Measurements from ENCODE around the gene CLDN6.
"Not testable (repeated sequence)": the region's sequence is repeated elsewhere in the genome, so short reads cannot be mapped to it uniquely, and the experiment has no call there.

CLDN6 gene, protein sequence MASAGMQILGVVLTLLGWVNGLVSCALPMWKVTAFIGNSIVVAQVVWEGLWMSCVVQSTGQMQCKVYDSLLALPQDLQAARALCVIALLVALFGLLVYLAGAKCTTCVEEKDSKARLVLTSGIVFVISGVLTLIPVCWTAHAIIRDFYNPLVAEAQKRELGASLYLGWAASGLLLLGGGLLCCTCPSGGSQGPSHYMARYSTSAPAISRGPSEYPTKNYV
- total RNA-seq: 0 reads per million in 2 donors

DNA sequence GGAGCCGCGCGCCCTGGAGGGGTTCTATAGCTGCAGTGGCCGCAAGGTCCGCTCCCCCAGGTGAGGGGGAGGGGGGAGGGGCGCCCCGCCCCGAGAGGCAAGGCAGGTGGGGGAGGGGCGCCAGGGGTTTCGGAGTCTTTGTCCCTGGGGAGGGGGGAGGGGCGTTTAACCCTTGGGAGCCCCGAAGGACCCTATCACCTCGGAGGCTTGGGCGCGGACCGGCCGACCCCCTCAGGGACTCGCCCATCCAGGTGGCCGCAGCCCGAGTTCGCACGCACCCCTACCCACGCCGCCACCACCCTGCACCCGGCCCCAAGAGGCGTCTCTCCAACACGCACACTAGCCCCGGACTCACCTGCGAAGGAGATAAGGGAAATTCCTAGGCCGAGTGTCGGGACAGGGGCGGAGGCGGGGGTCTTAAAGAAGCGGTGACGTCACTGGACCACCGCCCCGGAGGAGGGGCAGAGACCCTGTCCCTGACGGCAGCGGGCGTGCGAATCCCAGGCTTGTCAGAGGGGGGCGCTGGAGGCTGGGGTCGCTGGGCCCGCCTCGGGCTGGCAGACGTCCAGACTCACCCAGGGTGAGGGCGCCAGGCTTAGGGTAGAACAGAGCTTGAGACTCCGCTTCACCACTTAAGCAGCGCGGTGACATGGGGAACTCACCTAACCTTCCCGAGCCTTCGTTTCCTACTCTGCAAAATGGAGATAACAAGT lies at the start of gene CLDN6:
Gene CLDN6, minus strand, starts transcription at position 390 of the 713 bp plus-strand sequence. CDS start 2,162 bp downstream, outside the sequence.
- DNase-seq: no peak

- DNase-seq: no peak
Measured at GRCh38 chr16:3066440-3066748, 48.4 kb upstream of the CLDN6 start.

DNA sequence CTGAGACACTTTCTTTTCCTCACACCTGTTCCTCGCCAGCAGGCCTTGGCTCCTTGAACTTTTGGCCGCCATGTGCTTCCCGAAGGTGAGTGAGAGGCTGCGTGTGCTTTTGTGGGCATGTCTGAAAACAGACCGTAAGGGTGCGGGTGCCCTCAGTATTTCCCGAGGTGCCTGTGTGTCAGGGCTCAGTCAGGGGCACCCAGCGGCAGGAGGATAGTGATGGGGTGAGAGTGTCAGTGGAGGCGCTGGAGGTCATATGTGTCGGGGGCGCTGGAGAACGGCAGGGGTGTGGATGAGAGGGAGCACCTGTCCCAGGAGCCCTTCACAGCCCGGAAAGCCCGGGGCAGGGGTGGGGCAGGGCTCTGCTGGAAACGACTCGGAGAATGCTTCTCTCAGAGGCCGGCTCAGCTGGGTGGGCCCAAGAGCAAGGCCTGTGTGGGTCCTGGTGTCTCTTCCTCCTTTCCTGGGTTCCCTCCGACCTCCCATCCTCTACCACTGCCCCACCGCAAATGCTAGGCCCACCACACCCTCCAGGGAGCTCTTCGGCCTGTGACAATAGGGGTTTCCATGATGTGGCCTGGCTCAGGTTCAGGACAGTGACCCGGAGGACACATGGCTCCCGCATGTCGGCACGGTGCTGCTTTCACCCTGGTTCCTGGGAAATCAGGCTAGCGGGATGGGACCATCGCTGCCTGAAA lies 47.9 kb upstream of the CLDN6 start:
- DNase-seq: no peak

DNA sequence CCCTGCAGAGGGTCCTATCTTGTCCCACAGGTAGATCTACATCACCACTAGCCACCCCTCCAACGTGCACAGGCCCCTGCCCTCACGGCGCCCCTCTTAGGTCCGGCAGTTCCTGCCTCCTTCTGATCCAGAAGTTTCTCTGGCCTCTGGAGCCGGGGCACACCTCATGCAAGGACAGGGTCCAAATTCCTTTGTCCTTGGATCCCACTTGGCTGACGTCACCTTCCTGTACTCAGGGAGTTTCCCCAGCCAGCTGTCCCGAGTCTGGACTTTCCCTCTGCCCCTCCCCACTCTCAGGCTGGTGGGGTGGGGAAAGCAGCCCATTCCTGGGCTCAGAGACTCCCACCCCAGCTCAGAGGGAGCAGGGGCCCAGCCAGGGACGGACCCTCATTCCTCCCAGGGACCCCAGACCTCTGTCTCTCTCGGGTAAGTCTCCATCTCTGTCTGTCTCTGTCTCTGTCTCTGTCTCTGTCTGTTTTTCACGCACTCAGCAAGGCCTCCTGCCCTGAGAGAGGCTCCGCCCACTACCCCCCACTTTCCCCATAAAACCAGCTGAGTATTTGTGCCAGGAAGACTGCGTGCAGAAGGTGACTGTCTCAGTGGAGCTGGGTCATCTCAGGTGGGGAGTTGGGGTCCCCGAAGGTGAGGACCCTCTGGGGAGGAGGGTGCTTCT lies 47.2 kb upstream of the CLDN6 start, which contains the start of gene IL32:
Gene IL32, plus strand, starts transcription at position 572 of the 673 bp plus-strand sequence. CDS start 172 bp downstream, outside the sequence.
- peak; percentile 58 for DNase-seq

DNA sequence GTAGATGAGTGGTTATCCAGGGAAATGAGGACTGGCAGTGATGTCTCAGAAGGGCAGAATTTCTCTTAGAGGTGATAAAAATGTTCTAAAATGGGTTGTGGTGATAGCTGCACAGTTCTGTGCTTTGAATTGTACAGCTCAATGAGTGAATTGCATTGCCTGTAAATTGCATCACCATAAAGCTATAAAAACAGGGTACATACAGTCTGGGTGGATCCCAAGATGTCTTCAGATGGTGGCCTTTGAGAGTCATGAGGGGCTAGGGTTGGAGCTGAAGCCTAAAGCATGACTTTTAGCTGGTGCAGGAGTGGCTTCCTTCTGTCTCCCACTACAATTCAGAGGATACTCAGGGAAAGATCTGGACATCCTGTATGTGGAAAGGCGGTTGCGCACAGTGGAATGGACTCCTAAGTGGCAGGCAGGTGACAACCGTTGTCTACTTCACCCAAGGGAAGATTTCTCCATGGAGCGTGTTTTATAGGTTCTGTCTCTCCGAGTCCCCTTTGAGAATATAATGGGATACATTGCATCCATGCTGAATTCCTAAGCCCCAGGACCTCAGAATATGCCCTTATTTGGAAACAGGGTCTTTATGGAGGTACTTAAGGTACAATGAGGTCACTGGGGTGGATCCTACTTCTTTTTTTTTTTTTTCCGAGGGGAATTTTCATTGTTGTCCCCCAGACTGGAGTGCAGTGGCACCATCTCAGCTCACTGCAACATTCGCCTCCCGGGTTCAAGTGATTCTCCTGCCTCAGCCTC lies 45.8 kb upstream of the CLDN6 start:
- no peak for DNase-seq

- no peak for DNase-seq
Measured at GRCh38 chr16:3062553-3062952, 44.6 kb upstream of the CLDN6 start.

GRCh38 chr16:3060339-3061127 lies 42.5 kb upstream of the CLDN6 start:
- DNase-seq: no peak

GRCh38 chr16:3059723-3060242 lies 41.8 kb upstream of the CLDN6 start:
- DNase-seq: no peak

DNA sequence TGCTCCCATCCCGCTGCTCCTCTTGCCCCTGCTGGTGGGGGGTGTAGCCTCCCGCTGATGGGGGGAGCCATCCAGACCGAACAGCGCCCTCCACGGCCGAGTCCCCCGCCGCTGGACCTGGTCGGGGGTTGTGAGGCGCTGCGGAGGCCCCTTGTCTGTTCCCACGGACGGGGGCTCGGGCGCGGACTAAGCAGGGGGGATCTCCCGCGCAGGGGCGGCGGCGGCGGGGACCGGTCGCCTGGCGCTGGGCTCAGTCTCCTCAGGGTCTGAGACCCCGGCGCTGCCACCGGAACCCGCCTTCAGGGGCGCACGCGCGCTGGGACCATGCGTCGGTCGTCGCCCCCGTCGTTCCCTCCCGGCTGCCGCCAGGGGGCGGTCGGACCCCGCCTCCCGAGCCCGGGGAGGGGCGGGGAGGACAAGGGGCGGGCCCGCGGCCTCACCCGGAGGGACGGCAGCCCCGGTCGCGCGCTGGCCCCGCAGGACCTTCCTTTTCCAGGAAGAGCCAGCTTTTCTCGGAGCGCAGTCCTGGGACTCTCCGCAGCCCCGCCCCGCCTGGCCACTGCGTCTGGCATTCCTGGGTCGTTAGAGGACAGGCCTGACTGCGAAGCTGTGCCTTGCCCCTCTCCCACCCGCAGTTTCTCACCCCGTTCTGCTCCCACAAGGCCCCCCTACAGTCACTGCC lies 41.2 kb upstream of the CLDN6 start:
- DNase-seq: peak; percentile 82

- peak; percentile 44 for DNase-seq
Measured at GRCh38 chr16:3058139-3059030, 40.4 kb upstream of the CLDN6 start.

DNA sequence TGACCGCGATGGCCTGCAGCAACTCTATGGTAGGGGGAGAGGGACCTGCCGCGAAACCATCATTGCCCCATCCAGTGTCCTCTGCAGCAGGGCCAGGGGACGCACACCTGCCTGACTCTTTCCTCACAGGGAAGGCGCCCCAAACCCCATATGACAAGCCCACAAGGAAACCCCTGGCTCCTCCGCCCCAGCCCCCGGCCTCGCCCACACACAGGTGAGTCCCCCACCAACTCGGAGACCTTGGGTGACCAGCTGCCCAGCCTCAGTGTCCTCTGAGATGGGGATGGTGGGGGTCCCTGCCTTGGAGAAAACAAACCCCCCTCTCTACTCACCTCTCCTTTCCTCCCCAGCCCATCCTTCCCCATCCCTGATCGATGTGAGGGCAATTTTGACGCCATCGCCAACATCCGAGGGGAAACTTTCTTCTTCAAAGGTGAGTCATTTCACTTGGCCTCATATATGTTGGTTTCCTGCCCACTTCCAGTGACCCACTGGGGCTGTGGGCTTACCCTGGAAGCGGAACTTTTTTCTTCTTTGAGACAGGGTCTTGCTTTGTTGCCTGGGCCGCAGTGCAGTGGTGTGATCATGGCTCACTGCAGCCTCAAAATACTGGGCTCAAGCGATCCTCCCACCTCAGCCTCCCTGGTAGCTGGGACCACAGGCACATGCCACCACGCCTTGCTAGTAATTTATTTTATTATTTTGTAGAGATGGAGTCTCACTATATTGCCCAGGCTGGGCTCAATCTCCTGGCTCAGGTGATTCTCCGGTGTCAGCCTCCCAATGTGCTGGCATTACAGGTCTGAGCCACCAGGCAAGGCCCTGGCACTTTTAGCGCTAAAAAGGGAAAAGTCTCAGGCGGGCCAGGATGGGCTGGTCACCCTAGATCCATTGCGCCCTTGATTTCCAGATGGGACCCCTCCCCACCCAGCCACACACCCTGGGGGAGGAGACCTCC lies 39.5 kb upstream of the CLDN6 start:
- DNase-seq: no peak

DNA sequence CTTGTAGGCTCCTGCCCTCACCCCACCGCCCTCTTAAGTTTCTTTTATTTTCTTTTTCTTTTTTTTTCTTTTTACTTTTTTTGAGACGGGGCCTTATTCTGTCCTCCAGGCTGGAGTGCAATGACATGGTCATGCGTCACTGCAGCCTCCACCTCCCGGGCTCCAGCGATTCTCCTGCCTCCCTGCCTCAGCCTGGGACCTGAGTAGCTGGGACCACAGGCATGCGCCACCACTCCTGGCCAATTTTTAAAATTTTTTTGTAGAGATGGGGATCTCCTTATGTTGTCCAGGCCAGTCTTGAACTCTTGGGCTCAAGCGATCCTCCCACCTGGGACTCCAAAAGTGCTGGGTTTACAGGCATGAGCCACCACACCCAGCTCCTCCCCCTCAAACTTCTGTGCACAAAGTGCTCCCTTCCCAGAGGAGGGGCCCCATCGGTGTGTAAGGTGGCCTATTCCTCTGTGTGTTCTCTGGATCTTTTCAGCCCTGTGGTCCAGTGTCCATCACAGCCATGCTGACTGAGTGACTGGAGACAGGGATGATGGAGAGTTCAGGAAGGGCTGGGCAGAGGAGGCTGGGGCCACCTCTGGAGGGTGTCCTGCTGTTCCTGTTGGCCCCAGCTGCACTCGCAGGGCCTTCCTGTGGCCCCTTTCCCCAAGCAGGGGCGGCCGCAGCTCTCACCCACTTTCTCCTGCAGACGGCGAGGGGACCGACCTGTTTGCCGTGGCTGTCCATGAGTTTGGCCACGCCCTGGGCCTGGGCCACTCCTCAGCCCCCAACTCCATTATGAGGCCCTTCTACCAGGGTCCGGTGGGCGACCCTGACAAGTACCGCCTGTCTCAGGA lies 38.6 kb upstream of the CLDN6 start:
- no peak for DNase-seq

GRCh38 chr16:3055734-3056115 lies 37.7 kb upstream of the CLDN6 start:
- DNase-seq: not testable (repeated sequence)

- no peak for DNase-seq
Measured at GRCh38 chr16:3054965-3055733, 37.2 kb upstream of the CLDN6 start.

- DNase-seq: not testable (repeated sequence)
Measured at GRCh38 chr16:3053330-3053710, 35.3 kb upstream of the CLDN6 start.

DNA sequence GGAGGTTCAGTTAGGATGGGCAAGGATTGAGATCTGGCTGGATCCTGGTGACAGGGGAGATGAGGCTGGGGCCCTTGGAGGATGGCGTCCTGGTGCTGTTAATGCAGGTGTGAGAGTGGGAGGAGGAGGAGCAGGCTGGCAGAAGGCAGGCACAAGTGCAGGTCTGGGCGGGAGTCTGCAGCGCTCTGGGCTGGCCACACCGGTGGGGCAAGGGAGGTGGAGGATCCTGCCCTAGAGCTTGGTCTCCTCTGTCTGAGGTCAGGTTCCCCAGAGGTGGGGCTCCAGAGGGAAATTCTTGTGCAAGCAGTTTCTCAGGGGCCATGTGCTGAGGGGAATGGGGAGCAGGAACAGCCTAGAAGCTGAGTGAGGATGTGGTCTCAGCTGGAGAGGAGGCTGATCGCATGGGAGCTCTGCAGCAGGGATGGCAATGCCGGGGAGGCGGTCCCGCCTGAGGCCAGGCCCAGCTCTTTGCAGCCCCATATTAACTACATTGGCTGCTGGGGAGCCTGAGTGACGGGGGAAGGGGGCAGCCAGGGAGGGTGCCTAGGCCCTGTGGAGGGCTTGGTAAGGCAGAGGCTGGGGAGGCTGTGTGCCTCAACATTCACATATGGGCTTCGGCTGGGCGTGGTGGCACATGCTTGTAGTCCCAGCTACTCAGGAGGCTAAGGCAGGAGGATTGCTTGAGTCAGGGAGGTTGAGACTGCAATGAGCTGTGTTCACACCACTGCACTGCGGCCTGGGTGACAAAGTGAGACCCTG lies 34.8 kb upstream of the CLDN6 start:
- not testable (repeated sequence) for DNase-seq
